ENCODE measurements around the gene KIAA1614.

KIAA1614 gene

GRCh38 chr1:180927348-180927747 is 14.7 kb downstream of the KIAA1614 start:
- no peak for DNase-seq

DNA sequence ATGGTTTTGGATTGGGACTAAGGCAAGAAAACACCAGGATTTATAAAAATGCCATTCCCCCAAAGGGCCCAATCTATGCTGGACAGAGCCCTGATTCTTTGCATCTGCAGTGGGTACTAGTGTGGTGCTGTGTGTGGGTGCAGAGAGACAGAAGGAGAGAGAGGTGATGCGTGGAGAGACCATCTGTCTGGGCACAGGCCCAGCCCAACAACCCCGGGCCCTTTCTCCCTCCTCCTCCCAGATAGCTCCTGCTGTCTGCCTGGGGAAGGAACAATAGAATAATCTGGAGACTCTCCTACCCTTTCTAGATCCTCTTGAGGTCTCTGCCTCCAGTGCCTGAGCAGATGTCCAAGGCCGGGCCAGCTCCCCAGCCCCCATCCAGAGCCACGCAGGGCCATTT is 15.1 kb downstream of the KIAA1614 start:
- DNase-seq, result no peak

DNA sequence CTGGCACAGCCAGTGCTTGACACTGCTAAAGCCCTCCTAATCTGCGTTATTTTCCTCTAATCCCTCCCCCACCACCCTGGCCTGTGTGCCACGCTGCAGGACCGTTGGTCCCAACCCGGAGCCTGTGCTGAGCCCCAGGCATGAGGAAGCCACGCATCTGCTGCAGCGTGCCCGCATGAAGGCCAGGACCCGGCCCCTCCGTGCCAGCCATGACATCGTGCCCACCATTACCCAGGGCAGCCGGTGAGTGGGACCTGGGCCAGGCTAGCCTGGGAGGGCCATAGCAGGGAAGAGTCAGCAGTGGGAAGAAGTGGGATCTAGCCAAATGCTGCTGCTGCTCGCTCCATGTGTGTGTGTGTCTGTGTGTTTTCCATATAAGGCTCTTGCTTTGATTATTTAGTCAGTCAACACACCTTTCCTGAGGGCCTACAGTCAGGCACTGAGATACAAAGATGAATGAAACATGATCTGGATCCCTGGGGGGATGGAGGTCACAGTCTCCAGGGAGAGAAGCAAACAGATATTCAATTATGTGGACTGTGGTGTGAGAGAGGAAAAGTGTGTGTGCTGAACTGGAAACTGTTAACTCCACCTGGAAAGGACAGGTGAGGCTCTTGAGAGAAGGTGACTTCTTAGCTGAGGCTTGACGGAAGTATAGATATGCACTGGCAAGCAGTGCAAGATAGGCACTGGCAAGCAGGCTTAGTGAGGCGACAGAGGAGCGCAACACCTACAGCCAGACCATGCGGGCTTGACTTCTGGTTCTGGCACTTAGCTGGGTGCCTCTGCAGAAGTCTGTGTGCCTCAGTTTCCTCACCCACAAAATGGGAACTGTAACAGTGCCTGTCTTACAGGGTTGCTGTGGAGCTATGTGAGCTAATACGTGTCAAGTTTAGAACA is 15.9 kb downstream of the KIAA1614 start:
- DNase-seq, result no peak

DNA sequence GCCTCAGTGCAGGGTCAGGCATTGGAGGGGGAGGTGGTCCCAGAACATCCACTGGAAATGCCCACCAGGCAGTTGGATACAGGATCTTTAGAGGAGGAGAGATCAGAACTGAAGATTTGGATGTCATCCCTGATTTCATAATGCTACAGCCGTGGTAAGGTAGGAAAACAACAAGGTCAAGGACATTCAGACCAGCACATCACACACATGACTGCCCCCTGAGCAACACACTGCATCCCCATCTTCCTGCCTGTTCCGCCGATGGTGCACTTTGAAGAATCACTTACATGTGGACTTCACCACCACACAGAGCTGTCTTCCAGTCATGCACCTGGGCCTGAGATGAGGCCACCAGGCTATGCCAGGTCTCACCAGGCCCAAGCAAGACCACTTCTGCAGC is 16.7 kb downstream of the KIAA1614 start:
- DNase-seq, result no peak

- no peak for DNase-seq
These were observed 18.0 kb downstream of the KIAA1614 start for GRCh38 chr1:180930687-180931086.

DNA sequence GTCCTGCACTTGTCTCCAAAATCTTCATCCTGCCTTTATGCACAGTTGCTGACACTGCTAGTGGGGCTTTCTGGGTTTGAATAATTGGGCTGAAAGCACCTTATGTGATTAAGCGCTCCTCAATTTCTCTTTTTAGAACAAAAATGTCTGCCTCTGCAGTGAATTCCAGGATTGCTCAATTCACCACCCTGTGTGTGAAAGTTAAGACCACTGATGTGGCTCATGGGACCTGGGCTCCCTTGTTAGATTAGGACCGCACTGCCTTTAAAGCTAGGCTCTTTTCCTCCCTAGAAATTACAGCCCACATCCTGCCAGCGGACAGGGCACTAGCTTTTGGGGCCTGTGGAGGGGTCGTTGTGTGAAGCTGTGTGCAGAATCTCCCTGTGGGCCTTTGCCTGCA is 18.8 kb downstream of the KIAA1614 start:
- DNase-seq, result no peak

DNA sequence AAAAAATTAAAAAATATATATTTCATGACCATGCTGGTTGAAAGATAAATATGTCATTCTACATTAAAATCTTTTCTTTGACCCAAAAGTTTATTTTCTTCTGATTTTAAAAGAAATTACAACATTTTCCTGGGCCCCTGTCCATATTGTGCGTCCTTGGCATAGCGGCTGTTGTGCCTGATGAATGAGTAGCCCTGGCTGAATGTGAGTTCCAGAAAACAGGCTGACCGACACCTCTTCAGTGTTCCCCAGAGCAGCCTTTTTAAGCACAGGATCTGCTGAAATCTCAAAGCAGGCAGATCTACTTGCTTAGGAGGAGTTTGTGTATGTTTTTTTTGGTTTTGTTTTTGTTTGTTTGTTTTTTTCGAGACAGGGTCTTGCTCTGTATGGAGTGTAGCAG is 19.7 kb downstream of the KIAA1614 start:
- DNase-seq, result no peak

DNA sequence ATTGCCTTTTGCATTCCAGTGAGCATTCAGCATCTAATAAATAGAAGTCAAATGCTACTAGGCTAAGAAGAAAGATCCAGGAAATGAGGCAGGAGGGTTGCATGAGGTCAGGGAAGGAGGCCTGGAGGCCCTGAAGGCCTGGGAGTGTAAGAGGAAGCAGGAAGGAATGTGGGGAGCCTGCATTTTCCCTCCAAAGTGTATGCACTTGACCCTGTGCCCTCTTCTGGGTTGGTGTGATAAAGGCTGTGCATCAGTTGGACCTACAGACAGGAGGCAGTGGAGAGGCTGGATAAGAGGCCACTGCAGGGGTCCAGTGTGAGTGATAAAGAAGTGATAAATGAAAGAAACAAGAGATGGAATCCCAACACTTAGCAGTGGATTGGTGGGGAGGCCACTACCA is 20.4 kb downstream of the KIAA1614 start:
- no peak for DNase-seq

DNA sequence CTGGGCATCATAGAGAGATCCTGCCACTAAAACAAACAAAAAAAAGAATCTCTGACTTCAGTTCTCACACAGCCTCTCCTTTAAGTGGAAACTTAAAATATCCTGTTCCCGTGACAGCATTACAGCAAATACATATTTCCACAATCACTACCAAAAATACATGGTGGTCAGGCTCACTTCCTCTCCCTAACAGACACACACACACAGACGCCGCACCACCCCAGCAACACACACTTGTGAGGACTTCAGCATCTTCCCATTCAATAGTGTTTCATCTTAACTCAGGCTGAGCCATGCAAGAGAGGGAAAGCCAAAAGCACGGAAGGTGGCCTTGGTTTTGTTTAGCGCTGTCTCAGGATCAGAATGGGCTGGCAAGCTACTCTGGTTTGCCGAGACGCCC is 21.9 kb downstream of the KIAA1614 start:
- no peak for DNase-seq

GRCh38 chr1:180935326-180936109 is 22.8 kb downstream of the KIAA1614 start:
- no peak for DNase-seq

- DNase-seq, result no peak
These were observed 23.7 kb downstream of the KIAA1614 start for GRCh38 chr1:180936110-180937011.

- DNase-seq, result no peak
These were observed 24.3 kb downstream of the KIAA1614 start for GRCh38 chr1:180937012-180937372.

- DNase-seq, result no peak
These were observed 25.0 kb downstream of the KIAA1614 start for GRCh38 chr1:180937624-180938225.

GRCh38 chr1:180939073-180939710 is 26.5 kb downstream of the KIAA1614 start:
- no peak for DNase-seq

GRCh38 chr1:180939711-180940103 is 27.0 kb downstream of the KIAA1614 start:
- DNase-seq, result no peak

- no peak for DNase-seq
These were observed 27.7 kb downstream of the KIAA1614 start for GRCh38 chr1:180940445-180940844.

DNA sequence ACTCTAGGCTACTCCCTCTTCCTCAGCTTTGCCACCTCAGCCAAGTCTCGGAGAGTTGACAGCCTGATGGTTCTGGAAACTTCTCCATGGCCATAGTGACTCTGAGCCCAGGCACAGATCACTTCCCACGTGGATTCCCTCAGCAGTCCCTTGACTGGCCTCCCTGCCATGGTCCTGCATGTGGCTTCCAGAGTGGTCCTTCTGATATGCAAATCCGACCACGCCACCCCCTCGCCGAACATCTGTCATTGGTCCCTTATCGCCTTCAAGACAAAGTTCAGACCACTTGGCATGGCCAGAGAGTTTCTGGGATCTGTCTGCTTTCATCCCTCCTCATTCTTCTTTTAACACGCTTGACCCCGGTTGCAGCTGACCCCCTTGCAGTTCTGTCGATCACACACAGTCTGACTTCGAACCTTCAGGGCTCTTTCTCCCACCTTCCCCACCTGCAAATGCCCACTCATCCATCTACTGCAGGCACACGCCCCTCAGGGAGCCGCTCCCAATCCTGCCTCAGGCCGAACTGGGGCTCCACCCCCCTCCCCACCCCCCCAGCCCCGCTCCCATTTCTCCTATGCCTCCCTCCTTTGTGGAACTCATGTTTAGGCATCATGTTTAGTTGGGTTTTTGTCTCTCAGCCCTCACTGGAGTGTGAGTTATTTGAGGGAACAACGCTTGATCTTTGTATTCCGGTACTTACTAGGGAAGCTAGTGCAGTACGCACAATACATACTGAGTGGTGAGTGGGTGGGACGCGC is 29.0 kb downstream of the KIAA1614 start:
- no peak for DNase-seq

DNA sequence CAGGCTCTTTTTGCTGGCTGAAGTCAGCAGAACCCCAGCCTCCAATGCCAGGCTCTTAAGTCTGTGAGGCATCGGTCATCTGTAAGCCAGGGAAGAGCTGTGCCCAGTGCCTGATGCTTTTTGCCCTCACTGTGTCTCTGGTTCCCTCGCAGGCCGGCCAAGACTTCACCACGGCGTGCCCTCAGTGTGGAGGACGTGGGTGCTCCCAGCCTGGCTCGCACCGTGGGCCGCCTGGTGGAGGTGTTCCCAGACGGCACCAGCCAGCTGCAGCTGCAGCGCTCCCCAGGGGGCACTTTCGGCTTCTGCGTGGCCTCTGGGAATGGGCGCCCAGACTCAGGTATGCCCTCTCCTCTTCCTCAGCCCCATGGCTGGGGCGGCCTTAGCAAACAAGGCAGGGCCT is 32.5 kb downstream of the KIAA1614 start:
- no peak for DNase-seq

DNA sequence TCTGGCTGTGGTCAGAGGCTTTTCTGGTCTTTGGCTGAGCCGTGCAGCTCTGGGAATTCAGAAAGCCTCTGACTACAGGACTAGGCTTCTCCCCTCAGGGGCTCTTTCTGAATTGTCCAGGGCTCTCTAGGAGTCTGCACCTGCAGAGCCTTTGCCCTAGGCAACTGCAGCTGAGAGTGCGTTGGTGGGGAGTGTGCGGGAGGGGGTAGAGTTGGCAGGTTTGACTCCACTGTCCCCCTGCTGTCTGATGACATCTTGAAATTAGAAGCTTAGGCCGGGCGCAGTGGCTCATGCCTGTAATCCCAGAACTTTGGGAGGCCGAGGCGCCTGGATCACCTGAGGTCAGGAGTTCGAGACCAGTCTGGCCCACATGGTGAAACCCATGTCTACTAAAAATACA is 32.9 kb downstream of the KIAA1614 start:
- no peak for DNase-seq

DNA sequence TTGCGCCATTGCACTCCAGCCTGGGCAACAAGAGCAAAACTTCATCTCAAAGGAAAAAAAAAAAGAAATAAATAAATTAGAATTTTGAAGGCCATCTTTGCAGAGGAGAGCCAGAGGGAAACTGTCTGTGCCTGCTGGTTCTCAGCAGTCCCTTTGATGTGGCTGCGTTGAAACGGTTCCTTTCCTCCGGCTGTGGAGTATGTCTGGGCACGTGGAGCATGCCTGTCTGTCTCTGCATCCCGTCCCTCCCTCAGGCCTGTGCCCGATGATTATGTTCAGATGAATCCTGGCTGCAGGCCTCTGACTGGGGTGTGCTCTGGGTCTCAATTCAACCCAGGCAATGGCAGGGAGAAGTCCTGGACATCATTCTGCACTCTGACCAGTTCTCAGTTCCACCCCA is 33.4 kb downstream of the KIAA1614 start:
- no peak for DNase-seq

All from activated CD8-positive, alpha-beta memory T cell treated with anti-CD3 and anti-CD28 coated beads, Interleukin-2, amount 50 U/mL, for 4 hours (primary cell).